D721Med (cell line): ENCODE measurements around the gene S100A6.

ENCODE experiments used
- DNase-seq: peaks from one replicate; pipeline ENCODE4 v3.0.0; 2011; ENCODE audit warnings: low spot score; ENCODE audit not compliant: insufficient read length
- FAIRE-seq: peaks from 2 replicates; lab custom pipeline; 2011; peaks lifted over from hg19 to GRCh38; lab: Jason Lieb, UNC
- TF ChIP-seq, protein P1 (sequence below): IDR thresholded peaks from 2 replicates; pipeline ENCODE4 v1.5.1; 2012; ENCODE audit warnings: mild to moderate bottlenecking, control low read depth; ENCODE audit not compliant: insufficient read depth; ENCODE audit errors: missing control alignments

S100A6 gene

DNA sequence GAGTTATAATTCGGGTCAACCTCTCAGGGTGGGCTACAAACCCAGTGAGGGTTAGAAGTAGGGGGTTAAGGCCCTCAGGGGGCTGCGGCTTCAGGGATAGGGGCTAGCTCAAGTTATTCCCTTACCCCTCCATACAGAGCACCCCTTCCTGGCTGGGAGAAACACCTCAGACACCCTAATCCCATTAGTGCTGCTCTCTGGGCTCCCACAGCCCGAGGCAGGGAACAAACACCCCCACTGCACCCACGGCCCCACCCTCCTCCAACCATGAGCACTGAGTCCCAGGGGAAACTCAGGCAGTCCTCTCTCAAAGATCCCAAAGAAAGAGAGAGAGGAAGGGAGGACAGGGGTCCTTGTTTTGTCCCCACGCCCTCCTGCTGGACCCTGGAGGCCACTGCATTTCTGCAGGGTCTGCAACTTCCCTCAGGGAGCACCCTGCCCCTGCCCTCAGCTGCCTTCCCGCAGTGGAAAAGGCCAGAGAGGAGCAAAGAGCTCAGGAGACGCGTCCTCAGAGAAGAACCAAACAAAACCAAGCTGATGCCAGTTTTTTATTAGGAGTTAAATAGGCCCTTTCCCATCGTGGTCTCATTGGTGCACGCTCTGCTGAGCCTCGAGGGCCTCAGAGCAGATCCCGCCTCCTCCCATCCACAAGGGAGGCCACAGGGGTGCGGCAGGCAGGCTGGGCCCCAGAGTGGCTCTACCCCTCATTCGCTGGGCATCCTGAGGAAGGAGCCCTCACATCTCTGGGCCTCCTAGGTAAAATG, 11.2 kb upstream of the S100A6 start:
- FAIRE-seq = no peak
- DNase-seq = no peak

DNA sequence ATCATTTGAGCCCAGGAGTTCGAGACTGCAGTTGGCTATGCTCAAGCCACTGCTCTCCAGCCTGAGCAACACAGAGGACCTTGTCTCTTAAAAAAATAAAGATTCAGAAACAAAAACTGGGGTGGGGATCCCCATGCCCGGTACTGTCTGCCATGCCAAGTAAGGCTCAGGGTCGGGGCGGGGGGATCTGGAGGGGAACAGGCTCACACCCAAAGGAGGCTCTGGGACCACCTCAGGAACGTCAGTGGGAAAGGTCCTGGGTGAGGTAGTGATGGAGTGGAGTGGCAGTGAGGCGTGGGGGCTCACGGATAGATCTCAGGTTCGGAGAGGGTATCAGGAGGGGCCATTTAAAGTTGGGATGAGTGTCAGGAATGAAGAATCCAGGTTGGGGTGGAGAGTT, 10.6 kb upstream of the S100A6 start:
- DNase-seq = no peak
- TF ChIP-seq, protein P1, sequence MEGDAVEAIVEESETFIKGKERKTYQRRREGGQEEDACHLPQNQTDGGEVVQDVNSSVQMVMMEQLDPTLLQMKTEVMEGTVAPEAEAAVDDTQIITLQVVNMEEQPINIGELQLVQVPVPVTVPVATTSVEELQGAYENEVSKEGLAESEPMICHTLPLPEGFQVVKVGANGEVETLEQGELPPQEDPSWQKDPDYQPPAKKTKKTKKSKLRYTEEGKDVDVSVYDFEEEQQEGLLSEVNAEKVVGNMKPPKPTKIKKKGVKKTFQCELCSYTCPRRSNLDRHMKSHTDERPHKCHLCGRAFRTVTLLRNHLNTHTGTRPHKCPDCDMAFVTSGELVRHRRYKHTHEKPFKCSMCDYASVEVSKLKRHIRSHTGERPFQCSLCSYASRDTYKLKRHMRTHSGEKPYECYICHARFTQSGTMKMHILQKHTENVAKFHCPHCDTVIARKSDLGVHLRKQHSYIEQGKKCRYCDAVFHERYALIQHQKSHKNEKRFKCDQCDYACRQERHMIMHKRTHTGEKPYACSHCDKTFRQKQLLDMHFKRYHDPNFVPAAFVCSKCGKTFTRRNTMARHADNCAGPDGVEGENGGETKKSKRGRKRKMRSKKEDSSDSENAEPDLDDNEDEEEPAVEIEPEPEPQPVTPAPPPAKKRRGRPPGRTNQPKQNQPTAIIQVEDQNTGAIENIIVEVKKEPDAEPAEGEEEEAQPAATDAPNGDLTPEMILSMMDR = no peak
- no peak for FAIRE-seq

More for the DNA sequence above, 11.2 kb upstream of the S100A6 start:
- TF ChIP-seq, protein P1 = no peak

DNA sequence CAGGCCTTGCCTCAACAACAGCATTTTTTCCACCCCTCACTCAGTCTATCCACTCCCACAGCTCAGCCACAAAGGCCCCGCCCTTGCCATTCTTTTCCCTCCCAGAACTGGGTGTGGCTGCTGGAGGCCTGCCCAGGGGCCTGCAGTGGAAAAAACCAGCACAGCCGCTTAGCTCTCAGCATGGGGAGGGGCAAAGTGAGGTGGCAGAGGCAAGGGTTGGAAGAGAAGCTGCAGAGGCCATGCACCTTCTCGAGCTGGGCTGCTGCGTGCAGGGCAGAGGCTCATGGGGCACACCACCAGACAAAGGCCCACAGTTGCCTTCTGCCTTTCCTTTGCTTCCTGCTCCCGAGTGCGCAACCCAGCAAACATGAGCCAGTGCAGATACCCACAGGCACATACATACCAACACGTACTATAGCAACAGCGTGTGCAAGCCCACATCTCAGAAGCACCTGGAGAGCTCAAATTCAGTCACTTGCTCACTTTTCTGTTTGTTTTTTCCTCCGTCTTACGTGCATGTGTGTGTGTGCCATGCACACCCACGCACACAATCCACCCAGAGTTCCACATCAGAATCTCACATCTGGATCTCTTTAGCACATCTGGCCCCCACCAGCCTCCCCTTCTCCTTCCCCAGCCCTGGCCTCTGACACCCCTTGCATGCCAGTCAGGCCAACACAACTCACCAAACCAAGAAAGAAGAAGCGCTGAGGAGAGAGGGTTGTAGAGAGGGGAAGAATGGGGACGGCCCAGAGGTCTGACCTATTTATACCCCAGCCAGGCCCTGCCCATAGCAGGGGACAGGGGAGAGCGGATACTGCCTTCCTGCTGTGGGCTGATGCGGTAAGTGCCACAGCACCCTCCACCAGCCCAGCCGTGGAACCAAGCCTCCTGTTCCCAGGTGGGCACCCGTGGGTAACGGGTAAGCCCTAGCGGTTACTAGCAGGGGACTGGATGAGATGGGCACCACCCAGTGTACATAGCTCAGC, 9.6 kb upstream of the S100A6 start, which contains the start of gene S100A4:
TSS of gene S100A4 (minus strand) at position 740 of the 989 bp plus-strand sequence. CDS start 1,012 bp downstream, outside the sequence.
- peak; percentile 83 for DNase-seq
- TF ChIP-seq, protein P1 = no peak
- FAIRE-seq = no peak

DNA sequence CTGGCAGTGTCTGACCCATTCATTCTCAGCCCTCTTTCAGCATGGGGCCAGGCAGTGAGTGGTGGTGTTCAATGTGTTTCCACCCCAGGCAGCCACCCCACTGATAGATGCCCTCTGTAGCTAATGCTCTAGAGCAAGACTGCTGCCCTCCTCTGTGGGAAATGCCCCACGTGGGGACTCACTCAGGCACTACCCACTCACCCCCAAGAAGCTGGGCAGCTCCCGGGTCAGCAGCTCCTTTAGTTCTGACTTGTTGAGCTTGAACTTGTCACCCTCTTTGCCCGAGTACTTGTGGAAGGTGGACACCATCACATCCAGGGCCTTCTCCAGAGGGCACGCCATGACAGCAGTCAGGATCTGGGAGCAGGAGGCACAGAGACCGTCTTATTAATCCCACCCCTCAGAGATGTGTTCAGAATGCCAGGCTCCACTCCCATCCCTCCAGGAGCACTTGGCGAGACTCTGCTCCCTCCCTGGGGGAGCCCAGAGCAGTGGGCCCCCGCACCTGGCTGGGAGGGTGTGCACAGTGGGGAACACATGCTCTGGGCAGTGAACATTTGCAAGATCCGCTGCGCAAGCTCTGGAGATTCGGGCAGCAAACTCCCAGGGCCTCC, 8.8 kb upstream of the S100A6 start:
- DNase-seq (no peak), FAIRE-seq (no peak)
- TF ChIP-seq, protein P1 = no peak

DNA sequence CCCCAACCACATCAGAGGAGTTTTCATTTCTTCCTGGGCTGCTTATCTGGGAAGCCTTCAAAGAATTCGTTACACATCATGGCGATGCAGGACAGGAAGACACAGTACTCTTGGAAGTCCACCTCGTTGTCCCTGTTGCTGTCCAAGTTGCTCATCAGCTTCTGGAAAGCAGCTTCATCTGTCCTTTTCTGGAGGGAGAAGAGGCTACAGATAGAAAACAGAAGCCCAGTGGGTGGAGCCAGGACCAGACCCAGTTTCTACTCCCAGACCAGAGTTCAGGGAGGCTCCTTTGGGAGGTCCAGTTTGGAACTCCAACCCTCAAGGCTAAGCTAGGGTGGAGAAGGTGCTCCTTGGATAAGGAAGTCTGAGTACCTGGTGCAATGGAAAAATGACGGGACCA, 7.9 kb upstream of the S100A6 start:
- no peak for DNase-seq
- no peak for FAIRE-seq
- TF ChIP-seq, protein P1 = no peak

DNA sequence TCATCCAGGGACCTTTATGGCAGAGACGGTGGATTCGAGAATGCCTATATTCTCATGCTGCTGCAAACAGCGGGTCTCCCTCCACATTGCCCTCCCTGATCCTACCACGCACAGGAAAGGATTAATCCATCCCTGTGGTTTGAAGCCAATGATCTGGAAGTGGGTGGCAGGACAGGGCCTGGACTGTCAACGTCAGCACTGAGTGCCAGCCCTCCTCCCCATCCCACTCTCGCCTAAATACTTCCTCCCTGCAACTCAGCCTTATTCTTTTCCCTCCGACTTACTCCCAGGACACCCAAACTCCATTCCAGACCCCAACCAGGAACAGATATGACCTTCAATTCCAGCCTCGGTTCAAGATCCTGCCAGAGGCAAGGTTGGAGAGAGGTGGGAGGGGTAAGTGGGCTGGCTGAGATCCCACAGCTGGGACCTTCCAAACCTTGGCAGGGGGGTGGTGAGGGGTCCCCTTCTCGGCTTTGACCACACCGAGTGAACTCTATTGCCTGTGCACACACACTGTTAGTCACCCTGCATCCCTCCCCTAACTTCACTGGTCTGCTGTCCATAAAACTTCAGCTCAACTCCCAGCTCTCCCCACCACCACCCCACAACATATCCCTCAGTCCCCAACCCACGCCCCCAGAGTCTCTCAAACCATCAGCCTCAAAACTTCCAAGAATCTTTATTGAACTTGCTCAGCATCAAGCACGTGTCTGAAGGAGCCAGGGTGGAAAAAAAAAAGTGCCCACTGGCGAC, 7.3 kb upstream of the S100A6 start:
- DNase-seq (no peak), FAIRE-seq (no peak)
- TF ChIP-seq, protein P1 = no peak
